ENCODE measurements around the gene AZIN2. TPM values are rescaled to one million over a fixed set of nuclear protein-coding genes. Genes with fewer than 3 reads are reported as not detected.
"Not testable (repeated sequence)": the region's sequence is repeated elsewhere in the genome, so short reads cannot be mapped to it uniquely, and the experiment has no call there.

The AZIN2 gene
- total and polyA plus RNA-seq, 5 experiments from 2014 or later: 5.9 to 11.3 (median 10.6) TPM

- no peaks in the 10 kb centered on the region for H3K27me3 Mint-ChIP-seq
- peak overlapping the region in 4 of 10 donors; percentile 48 to 90 (median 80) for H3K4me3 Mint-ChIP-seq
- DNase-seq (no peak), ATAC-seq (no peak)
- H3K4me1 Mint-ChIP-seq: peaks cover 25 to 71% (median 56%) of the 10 kb centered on the region in 4 donors
- H3K27ac Mint-ChIP-seq: peak overlapping the region; percentile 61 to 99 (median 94)
- peaks cover 0 to 9% (median 3%) of the 10 kb centered on the region in 3 donors for H3K36me3 Mint-ChIP-seq
- H3K9me3 Mint-ChIP-seq: no peaks in the 10 kb centered on the region
- POLR2A ChIA-PET: interaction anchor here (1.8 to 1.9 kb wide), 2 partner anchors 17 to 29 kb away, joined by 7 to 25 read pairs; partner anchors contain the start of gene AZIN2
These were observed 16.8 kb downstream of the AZIN2 start for GRCh38 chr1:33097762-33098161.

- no peaks in the 10 kb centered on the region for H3K9me3 Mint-ChIP-seq
- POLR2A ChIA-PET: interaction anchor here (1.8 to 1.9 kb wide), 2 partner anchors 18 to 29 kb away, joined by 7 to 25 read pairs; partner anchors contain the start of gene AZIN2
- ATAC-seq (no peak), DNase-seq (peak in 1 of 10 donors; percentile 13)
- no peaks in the 10 kb centered on the region for H3K27me3 Mint-ChIP-seq
- peaks cover 0 to 15% (median 8%) of the 10 kb centered on the region in 3 donors for H3K36me3 Mint-ChIP-seq
- H3K27ac Mint-ChIP-seq: peak overlapping the region; percentile 88 to 99 (median 94)
- peaks cover 28 to 76% (median 58%) of the 10 kb centered on the region in 4 donors for H3K4me1 Mint-ChIP-seq
- peak overlapping the region; percentile 40 to 90 (median 80) for H3K4me3 Mint-ChIP-seq
These were observed 17.4 kb downstream of the AZIN2 start for GRCh38 chr1:33098371-33098770.

- H3K36me3 Mint-ChIP-seq: peaks cover 0 to 19% (median 8%) of the 10 kb centered on the region in 3 donors
- ATAC-seq (peak; percentile 93 to 94), DNase-seq (peak; percentile 33 to 84 (median 74))
- H3K4me1 Mint-ChIP-seq: peaks cover 30 to 77% (median 58%) of the 10 kb centered on the region in 4 donors
- H3K4me3 Mint-ChIP-seq: peak overlapping the region; percentile 71 to 90 (median 80)
- H3K27ac Mint-ChIP-seq: peak overlapping the region; percentile 88 to 99 (median 94)
- H3K9me3 Mint-ChIP-seq: no peaks in the 10 kb centered on the region
- POLR2A ChIA-PET: interaction anchor here (0.5 to 1.9 kb wide), 3 partner anchors 19 to 178 kb away, joined by 3 to 25 read pairs (median 7); partner anchors contain the start of gene AZIN2
- H3K27me3 Mint-ChIP-seq: no peaks in the 10 kb centered on the region
These were observed 18.6 kb downstream of the AZIN2 start for GRCh38 chr1:33099290-33100118.

- peak overlapping the region; percentile 71 to 90 (median 80) for H3K4me3 Mint-ChIP-seq
These were observed 19.1 kb downstream of the AZIN2 start for GRCh38 chr1:33100119-33100415.

GRCh38 chr1:33110477-33110876, 29.5 kb downstream of the AZIN2 start:
- Mint-ChIP-seq H3K4me3 (no peak overlapping the region), H3K27me3 (no peaks in the 10 kb centered on the region), H3K4me1 (peaks cover 0 to 4% (median 0%) of the 10 kb centered on the region in 4 donors), H3K9me3 (peaks cover 0 to 12% (median 0%) of the 10 kb centered on the region in 9 donors), H3K27ac (no peak overlapping the region), H3K36me3 (peaks cover 11 to 19% (median 14%) of the 10 kb centered on the region in 3 donors)
- DNase-seq (no peak), ATAC-seq (no peak)
- POLR2A ChIA-PET: no interaction called here

More at GRCh38 chr1:33100119-33100415, 19.1 kb downstream of the AZIN2 start:
- Mint-ChIP-seq H3K27ac (peak overlapping the region; percentile 88 to 99 (median 94)), H3K36me3 (peaks cover 0 to 21% (median 8%) of the 10 kb centered on the region in 3 donors), H3K4me1 (peaks cover 30 to 72% (median 57%) of the 10 kb centered on the region in 4 donors)
- ATAC-seq, POLR2A ChIA-PET, DNase-seq, H3K27me3 Mint-ChIP-seq, H3K9me3 Mint-ChIP-seq: not testable (repeated sequence)

- ATAC-seq: no peak
- Mint-ChIP-seq H3K27me3 (no peaks in the 10 kb centered on the region), H3K4me3 (no peak overlapping the region), H3K9me3 (peaks cover 0 to 12% (median 0%) of the 10 kb centered on the region in 9 donors), H3K4me1 (peaks cover 0 to 2% (median 0%) of the 10 kb centered on the region in 4 donors), H3K27ac (no peak overlapping the region), H3K36me3 (peaks cover 6 to 17% (median 11%) of the 10 kb centered on the region in 3 donors)
- DNase-seq: no peak
- POLR2A ChIA-PET: no interaction called here
These were observed 31.0 kb downstream of the AZIN2 start for GRCh38 chr1:33111965-33112364.

GRCh38 chr1:33117440-33118085, 36.6 kb downstream of the AZIN2 start:
- Mint-ChIP-seq H3K4me1 (peaks cover 0 to 10% (median 0%) of the 10 kb centered on the region in 4 donors), H3K9me3 (no peaks in the 10 kb centered on the region), H3K36me3 (peaks cover 0 to 5% (median 2%) of the 10 kb centered on the region in 3 donors), H3K27ac (peak overlapping the region in 1 of 10 donors; percentile 14), H3K4me3 (no peak overlapping the region), H3K27me3 (no peaks in the 10 kb centered on the region)
- no peak for DNase-seq
- POLR2A ChIA-PET: no interaction called here
- ATAC-seq: no peak

GRCh38 chr1:33118274-33118673, 37.3 kb downstream of the AZIN2 start:
- Mint-ChIP-seq H3K4me3 (no peak overlapping the region), H3K27ac (peak overlapping the region in 3 of 10 donors; percentile 14 to 60 (median 57)), H3K36me3 (peaks cover 0 to 7% (median 2%) of the 10 kb centered on the region in 3 donors), H3K9me3 (no peaks in the 10 kb centered on the region), H3K27me3 (no peaks in the 10 kb centered on the region), H3K4me1 (peaks cover 0 to 10% (median 0%) of the 10 kb centered on the region in 4 donors)
- POLR2A ChIA-PET: no interaction called here
- ATAC-seq (no peak), DNase-seq (no peak)

GRCh38 chr1:33119050-33119449, 38.1 kb downstream of the AZIN2 start:
- Mint-ChIP-seq H3K4me1 (peaks cover 0 to 10% (median 0%) of the 10 kb centered on the region in 4 donors), H3K36me3 (peaks cover 0 to 7% (median 2%) of the 10 kb centered on the region in 3 donors), H3K4me3 (no peak overlapping the region), H3K9me3 (no peaks in the 10 kb centered on the region), H3K27ac (peak overlapping the region in 1 of 10 donors; percentile 72), H3K27me3 (no peaks in the 10 kb centered on the region)
- ATAC-seq (no peak), DNase-seq (no peak)
- POLR2A ChIA-PET: no interaction called here

- no peak overlapping the region for H3K4me3 Mint-ChIP-seq
- POLR2A ChIA-PET: no interaction called here
- H3K27ac Mint-ChIP-seq: no peak overlapping the region
- no peak for DNase-seq
- no peaks in the 10 kb centered on the region for H3K27me3 Mint-ChIP-seq
- ATAC-seq: no peak
- peaks cover 0 to 10% (median 0%) of the 10 kb centered on the region in 4 donors for H3K4me1 Mint-ChIP-seq
- no peaks in the 10 kb centered on the region for H3K9me3 Mint-ChIP-seq
- peaks cover 0 to 7% (median 2%) of the 10 kb centered on the region in 3 donors for H3K36me3 Mint-ChIP-seq
These were observed 38.7 kb downstream of the AZIN2 start for GRCh38 chr1:33119532-33120217.

- H3K27ac Mint-ChIP-seq: no peak overlapping the region
- peaks cover 3 to 12% (median 5%) of the 10 kb centered on the region in 4 donors for H3K4me1 Mint-ChIP-seq
- no peaks in the 10 kb centered on the region for H3K9me3 Mint-ChIP-seq
- no peaks in the 10 kb centered on the region for H3K27me3 Mint-ChIP-seq
- POLR2A ChIA-PET: no interaction called here
- DNase-seq (no peak), ATAC-seq (no peak)
- peaks cover 0 to 7% (median 2%) of the 10 kb centered on the region in 3 donors for H3K36me3 Mint-ChIP-seq
- H3K4me3 Mint-ChIP-seq: no peak overlapping the region
These were observed 39.7 kb downstream of the AZIN2 start for GRCh38 chr1:33120436-33121231.

- peaks cover 0 to 7% (median 2%) of the 10 kb centered on the region in 3 donors for H3K36me3 Mint-ChIP-seq
- H3K4me1 Mint-ChIP-seq: peaks cover 14 to 16% (median 16%) of the 10 kb centered on the region in 4 donors
- POLR2A ChIA-PET: no interaction called here
- H3K27ac Mint-ChIP-seq: no peak overlapping the region
- no peak overlapping the region for H3K4me3 Mint-ChIP-seq
- DNase-seq (no peak), ATAC-seq (no peak)
- no peaks in the 10 kb centered on the region for H3K9me3 Mint-ChIP-seq
- no peaks in the 10 kb centered on the region for H3K27me3 Mint-ChIP-seq
These were observed 40.8 kb downstream of the AZIN2 start for GRCh38 chr1:33121728-33122127.

All from naive thymus-derived CD8-positive, alpha-beta T cell (primary cell).